Prostate gland (tissue), 2 donors: ENCODE results near the gene FXYD5.

Experiments
- POLR2A ChIP-seq: fragments of 450-650 bp; IDR thresholded peaks from one replicate; pipeline ENCODE4 v1.6.1; 2016; ENCODE audit warnings: antibody characterized with exemption, mild to moderate bottlenecking
- TF ChIP-seq, protein P1 (sequence below), 4 experiments: fragments of 200-600 bp in 2 of 4; fragments of 450-650 bp in 2 of 4; sonication (generic) in 2 of 4; IDR thresholded peaks; 1 replicate in 3 of 4; 2 replicates in 1 of 4; pipeline ENCODE4 v1.5.1; 2016 to 2019; ENCODE audit warnings: antibody characterized with exemption in 4 of 4, mild to moderate bottlenecking in 2 of 4, moderate library complexity in 2 of 4

DNA sequence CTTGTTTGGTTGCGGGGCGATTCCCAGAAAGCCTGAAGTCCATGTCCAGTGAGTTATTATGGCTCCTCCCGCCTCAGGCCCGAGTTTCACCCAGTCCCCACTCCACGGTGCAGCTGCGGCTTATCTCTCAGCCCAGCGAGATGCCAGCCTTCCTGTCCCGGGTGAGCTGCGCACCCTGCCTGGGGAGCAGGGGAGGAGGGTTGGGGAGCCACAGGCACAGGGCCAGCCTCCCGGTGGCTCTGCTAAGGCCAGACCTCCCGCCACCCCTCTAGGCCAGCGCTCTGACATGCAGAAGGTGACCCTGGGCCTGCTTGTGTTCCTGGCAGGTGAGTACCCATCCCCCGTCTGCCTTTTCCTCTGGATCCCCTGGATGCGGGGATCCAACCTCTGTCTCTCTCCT lies 35.4 kb upstream of the FXYD5 start:
- TF ChIP-seq, protein P1, sequence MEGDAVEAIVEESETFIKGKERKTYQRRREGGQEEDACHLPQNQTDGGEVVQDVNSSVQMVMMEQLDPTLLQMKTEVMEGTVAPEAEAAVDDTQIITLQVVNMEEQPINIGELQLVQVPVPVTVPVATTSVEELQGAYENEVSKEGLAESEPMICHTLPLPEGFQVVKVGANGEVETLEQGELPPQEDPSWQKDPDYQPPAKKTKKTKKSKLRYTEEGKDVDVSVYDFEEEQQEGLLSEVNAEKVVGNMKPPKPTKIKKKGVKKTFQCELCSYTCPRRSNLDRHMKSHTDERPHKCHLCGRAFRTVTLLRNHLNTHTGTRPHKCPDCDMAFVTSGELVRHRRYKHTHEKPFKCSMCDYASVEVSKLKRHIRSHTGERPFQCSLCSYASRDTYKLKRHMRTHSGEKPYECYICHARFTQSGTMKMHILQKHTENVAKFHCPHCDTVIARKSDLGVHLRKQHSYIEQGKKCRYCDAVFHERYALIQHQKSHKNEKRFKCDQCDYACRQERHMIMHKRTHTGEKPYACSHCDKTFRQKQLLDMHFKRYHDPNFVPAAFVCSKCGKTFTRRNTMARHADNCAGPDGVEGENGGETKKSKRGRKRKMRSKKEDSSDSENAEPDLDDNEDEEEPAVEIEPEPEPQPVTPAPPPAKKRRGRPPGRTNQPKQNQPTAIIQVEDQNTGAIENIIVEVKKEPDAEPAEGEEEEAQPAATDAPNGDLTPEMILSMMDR (IDR thresholded peaks at IDR 0.05), result no peak
- TF ChIP-seq POLR2A, result no peak
